ENCODE data around the gene DHX16. TPM values are rescaled to one million over a fixed set of nuclear protein-coding genes. Genes with fewer than 3 reads are reported as not detected.
"Not testable (repeated sequence)": the region's sequence is repeated elsewhere in the genome, so short reads cannot be mapped to it uniquely, and the experiment has no call there.

The DHX16 gene
- total and polyA plus RNA-seq, 2 of the 8 experiments (the other 6 are each of a cell fraction or from before 2014, with no cell fraction given), result 27.4 to 44.4 TPM

DNA sequence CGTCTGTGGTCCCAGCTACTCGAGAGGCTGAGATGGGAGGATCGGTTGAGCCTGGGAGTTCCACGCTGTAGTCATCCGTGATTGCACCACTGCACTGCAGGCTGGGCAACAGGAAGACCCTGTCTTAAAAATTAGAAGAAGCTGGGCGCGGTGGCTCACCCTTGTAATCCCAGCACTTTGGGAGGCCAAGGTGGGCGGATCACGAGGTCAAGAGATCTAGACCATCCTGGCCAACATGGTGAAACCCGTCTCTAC, 49.1 kb upstream of the DHX16 start:
- not testable (repeated sequence) for H2BK120ac ChIP-seq (replicated peaks; ENCODE audit: low read depth, low read length); H4K5ac ChIP-seq (ENCODE audit: insufficient read length, low read depth, low read length); DNase-seq (ENCODE audit: low read depth in 1 of 2, low spot score in 2 of 2); H3K4me1 ChIP-seq (replicated peaks in 1 of 4; ENCODE audit: control insufficient read depth in 3 of 4, insufficient read depth in 4 of 4, low read length in 3 of 4); H2BK12ac ChIP-seq (ENCODE audit: low read depth, low read length); H3K9me3 ChIP-seq (ENCODE audit: insufficient read depth in 2 of 2, low read depth in 1 of 2, low read length in 1 of 2); FAIRE-seq; H3K4ac ChIP-seq (replicated peaks; ENCODE audit: insufficient read length, low read depth, low read length); H3K23me2 ChIP-seq (ENCODE audit: low read depth, low read length); H2BK20ac ChIP-seq (ENCODE audit: low read length); H2AFZ ChIP-seq (ENCODE audit: low read length); H2AK5ac ChIP-seq (ENCODE audit: low read depth, low read length); H3K14ac ChIP-seq (ENCODE audit: insufficient read length); H2BK15ac ChIP-seq (ENCODE audit: low read length); H4K91ac ChIP-seq (replicated peaks; ENCODE audit: insufficient read length, low read length); H3K27me3 ChIP-seq (replicated peaks in 1 of 4; ENCODE audit: control insufficient read depth in 3 of 4, extremely low read depth in 1 of 4, insufficient read depth in 3 of 4, low read length in 3 of 4); H3K23ac ChIP-seq (ENCODE audit: insufficient read length); H3K56ac ChIP-seq (replicated peaks; ENCODE audit: insufficient read length, low read depth, low read length); H3K79me1 ChIP-seq (ENCODE audit: low read depth, low read length)
- Histone ChIP-seq H3K36me3 (ENCODE audit: control insufficient read depth in 2 of 4, insufficient read depth in 4 of 4, low read length in 3 of 4) (peaks cover 21 to 43% (median 32%) of the 10 kb centered on the region in 4 experiments), H2BK5ac (ENCODE audit: low read depth, low read length) (peak overlapping the region; percentile 72; the same call in 1 of the 2 replicates), H4K8ac (ENCODE audit: extremely low read depth, insufficient read depth, low read length) (peak overlapping the region; percentile 85; the same call in 1 of the 2 replicates), H3K4me3 (ENCODE audit: extremely low read depth in 1 of 4, insufficient read depth in 2 of 4, low read depth in 3 of 4, low read length in 4 of 4) (peak overlapping the region; percentile 96 to 100 (median 96)), H3K79me2 (ENCODE audit: control insufficient read depth in 1 of 2, insufficient read depth in 2 of 2, low read length in 2 of 2) (peaks cover 6 to 39% of the 10 kb centered on the region in 2 experiments), H3K18ac (ENCODE audit: extremely low read depth, low read length) (peak overlapping the region; percentile 91; the same call in 1 of the 2 replicates), H3K27ac (ENCODE audit: low read depth, low read length) (peak overlapping the region; percentile 87; the same call in 1 of the 2 replicates), H3K9ac (replicated peaks in 1 of 4; ENCODE audit: extremely low read depth in 1 of 4, low read depth in 3 of 4, low read length in 3 of 4) (peak overlapping the region; percentile 92 to 97 (median 95)), H4K20me1 (replicated peaks in 1 of 2; ENCODE audit: control insufficient read depth in 1 of 2, insufficient read depth in 2 of 2, low read length in 2 of 2) (peaks cover 8 to 22% of the 10 kb centered on the region in 2 experiments), H3K4me2 (ENCODE audit: insufficient read depth in 1 of 2, low read depth in 2 of 2, low read length in 2 of 2) (peak overlapping the region; percentile 66 to 73)
- ChIA-PET POLR2A (ENCODE audit: partially characterized antibody) (interaction anchor here (0.6 to 35.9 kb wide), 34 partner anchors 14 to 489 kb away, joined by 3 to 732 read pairs (median 5); partner anchors contain the start of genes ATAT1, DHX16, FLOT1 and GNL1), CTCF (ENCODE audit: partially characterized antibody) (interaction anchor here (0.6 to 8.2 kb wide), 30 partner anchors 10 to 357 kb away, joined by 3 to 61 read pairs (median 5); partner anchors contain the start of genes DHX16, FLOT1 and NRM)
- TF ChIP-seq PHF8 (conservative IDR thresholded peaks at IDR 0.05; ENCODE audit: low read depth, low read length), result peak; percentile 15; the same call in 1 of the 2 replicates
- 9% methylated on average over 9 of the region's 10 CpGs; no CpG with 5 or more reads in 1 of the 2 experiments for WGBS, 2 experiments (ENCODE audit: extremely low coverage in 1 of 2, insufficient coverage in 1 of 2, insufficient read length in 1 of 2, insufficient replicate concordance in 2 of 2, low coverage in 1 of 2, low lambda C conversion rate in 2 of 2, missing lambda C conversion rate in 1 of 2)

Data from H1 (cell line).